NCI-H187 treated with DMSO at 0.1 percent for 48 hours (cell line): ENCODE data around the gene PDE4B.
"Not testable (repeated sequence)": the region's sequence is repeated elsewhere in the genome, so short reads cannot be mapped to it uniquely, and the experiment has no call there.

Experiments
- DNase-seq: peaks from one replicate; lab custom pipeline; 2025; lab: John Stamatoyannopoulos, UW

The PDE4B gene

DNA sequence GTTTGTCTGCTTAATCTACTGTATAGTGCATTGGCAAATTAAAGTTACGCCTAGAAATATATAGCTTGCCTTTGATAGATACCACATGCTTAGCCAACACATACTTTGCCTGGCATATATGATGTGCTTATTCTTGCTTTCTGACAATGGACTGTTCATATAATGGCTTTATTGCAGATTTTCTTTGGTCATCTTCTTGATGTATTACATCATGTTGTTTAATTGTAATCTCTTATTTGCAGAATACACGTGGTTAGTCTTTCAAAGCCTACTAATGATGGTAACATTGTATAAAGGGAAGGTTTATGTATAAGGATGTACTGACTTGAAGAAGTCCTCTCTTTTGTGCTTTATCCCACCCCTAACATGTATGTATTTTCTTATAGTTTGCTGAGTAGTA, 201.5 kb downstream of the PDE4B start:
- no peak for DNase-seq

DNA sequence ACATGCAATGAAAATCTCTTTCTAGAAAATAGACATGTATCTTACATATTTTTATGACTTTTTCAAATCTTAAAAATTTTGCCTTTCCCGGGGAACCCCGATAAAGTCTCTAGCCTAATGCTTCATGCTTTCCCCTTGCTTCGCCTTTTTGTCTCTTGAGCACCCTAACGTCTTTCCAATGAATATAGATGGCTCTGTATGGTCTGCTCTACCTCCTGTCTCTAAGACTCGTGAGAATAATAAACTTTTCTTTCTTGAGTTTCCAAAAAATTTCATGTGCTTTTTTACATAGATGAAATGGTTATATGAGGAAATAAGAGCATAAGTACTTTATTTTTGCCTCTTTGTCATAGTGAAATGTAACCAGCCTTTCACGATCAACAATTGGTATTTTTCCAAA, 202.6 kb downstream of the PDE4B start:
- no peak for DNase-seq

DNA sequence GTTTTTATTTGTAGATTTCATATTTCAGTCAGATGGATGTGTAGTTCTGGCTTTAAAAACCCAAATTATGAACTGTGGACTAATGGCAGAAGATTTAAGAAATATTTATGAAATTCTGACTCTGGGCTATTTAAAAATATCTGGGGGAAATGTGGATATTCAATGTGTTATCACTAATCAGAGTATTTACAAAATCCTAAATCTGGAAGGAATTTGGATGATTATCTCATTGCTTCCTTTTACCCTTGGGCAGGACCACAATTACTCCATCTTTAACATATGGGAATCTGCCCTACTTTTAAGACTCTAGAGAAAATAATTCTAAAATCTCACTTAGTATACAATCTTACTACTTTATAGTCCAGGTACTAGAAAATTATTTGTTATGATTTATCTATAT, 203.2 kb downstream of the PDE4B start:
- no peak for DNase-seq

DNA sequence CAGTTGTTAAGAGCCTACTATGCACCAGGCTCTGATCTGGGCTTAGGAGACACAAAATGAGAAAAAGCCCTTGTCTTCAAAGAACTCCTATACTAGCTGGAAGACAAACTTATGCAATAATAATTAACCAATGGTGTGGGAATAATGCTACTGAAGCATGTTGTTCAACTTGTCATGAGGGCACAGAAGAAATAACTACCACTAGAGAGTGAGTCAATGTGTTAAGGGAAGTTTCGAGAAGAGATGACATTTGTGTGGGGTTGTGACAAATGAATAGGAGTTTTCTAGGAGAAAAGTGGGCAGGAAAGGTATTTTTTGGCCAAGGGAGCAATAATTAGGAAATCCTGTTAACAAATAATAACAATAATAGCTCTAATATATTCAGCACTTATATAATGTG, 205.0 kb downstream of the PDE4B start:
- no peak for DNase-seq

DNA sequence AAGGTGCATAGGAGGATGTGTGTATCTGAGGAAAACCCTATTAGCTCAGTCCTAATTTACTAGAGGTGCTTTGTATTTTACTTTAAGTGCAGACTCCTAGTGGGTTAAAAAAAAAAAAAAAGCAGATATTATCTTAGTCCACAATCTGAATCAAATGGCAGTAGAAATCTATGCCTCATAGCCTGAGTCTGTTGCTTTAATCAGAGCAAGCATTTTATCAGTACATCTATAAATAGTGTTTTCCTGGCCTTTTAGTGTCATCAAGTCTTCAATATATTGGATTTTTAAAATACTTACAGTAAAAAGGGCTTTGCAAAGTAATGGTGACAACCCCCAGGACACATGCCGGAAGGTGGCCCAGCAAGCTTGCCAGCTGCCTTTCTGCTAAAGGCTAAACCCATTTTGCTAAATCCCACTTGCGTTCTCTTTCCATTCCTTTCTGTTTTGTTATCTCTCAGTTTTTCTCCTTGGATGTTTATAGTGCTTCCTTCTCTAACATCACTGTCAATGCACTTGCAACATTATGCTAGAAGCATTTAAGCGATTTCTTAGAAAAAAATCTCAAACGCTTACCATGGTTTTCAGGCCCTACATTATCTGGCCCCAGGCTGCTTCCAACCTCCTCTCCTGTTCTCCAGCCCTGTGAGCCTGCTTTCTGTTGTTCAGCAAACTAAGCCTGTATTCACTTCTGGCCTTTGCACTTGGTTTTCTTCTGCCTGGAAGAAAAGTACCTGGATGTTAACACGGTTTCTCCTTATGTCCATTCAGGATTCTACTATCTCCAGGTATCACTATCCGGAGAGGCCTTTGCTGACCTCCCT, 206.3 kb downstream of the PDE4B start:
- DNase-seq: no peak

DNA sequence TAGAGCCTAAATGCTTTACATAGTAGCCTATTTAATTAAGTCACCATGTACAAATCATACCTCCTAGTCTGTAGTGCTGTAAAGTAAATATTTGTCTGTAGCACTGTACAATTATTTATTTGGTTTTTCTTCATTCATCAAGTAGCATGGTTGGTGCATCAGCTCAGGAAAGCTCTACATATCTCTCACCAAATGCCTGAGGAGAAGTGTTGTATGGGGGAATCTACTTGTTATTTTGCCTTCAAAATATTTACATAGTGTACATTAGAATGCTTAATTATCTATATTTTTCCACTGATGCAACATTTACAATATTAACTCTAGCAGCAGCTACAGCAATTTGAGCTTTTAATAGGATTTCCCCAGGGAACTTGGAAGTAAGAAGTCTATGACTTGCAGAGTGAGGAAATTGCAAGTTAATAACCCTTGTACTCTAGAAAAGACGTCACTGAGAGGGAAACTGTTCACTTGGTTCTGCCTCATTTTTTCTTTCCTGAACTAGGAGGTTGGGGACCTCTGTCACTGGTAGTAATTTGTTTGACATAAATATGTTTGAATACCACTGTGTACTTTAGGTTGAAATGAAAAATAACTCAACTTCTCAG, 207.4 kb downstream of the PDE4B start:
- no peak for DNase-seq

DNA sequence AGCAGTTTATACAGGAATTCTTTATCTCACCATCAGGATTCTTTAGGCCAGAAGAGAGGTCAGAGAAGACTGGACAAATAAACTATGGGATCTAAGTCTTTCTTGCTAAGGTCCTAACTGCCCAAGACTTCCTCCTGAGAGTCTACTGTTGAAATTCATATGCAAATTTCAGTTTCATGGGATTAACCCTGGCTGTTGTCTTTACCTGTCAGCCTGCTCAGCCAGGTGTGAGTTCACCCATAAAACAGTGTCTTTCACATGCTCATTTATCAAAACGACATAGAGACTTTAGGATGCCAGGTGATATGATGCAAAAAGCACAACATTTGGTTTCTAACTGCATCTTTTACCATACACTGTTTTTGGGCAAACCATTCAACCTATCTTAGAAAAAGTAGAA, 211.0 kb downstream of the PDE4B start:
- DNase-seq: no peak

DNA sequence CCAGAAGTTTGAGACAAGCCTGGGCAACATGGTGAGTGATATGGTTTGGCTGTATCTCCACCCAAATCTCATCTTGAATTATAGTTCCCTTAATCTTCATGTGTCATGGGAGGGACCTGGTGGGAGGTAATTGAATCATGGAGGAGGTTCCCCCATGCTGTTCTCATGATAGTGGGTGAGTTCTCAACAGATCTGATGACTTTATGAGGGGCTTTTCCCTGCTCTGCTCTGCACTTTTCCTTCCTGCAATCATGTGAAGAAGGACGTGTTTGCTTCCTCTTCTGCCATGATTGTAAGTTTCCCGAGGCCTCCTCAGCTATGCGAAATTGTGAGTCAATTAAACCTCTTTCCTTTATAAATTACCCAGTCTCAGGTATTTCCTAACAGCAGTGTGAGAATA, 213.8 kb downstream of the PDE4B start:
- not testable (repeated sequence) for DNase-seq

DNA sequence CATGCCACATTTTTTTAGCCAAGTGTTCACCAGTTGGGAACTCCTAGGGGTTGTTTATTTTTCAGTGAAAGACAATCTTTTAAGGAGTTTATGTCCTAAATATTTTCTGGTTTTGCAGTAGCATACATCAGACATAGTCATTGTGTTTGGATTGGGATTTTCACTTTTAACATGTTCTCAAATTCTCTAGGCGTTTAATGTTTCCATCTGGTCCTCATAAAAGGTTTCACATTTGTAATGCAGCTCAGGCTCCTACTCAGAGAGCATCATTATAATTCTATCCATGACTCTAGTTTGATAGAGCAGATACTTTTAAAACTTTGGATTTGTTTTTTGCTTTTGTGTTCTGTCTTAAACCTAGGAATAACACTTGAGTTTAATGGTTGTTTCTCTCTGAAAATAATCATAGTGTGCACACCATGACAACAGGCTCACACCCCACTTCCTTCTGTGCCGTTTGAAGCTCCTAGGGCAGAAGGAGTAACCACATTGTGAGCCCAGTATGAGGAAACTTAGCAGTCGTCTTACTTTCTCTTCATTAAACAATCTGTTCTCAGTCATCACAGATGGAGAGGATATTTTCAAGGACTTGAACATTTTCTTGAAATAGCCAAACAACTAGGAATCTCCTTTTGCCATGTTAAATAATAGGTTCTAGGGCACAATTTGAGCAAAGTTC, 219.6 kb downstream of the PDE4B start:
- no peak for DNase-seq

DNA sequence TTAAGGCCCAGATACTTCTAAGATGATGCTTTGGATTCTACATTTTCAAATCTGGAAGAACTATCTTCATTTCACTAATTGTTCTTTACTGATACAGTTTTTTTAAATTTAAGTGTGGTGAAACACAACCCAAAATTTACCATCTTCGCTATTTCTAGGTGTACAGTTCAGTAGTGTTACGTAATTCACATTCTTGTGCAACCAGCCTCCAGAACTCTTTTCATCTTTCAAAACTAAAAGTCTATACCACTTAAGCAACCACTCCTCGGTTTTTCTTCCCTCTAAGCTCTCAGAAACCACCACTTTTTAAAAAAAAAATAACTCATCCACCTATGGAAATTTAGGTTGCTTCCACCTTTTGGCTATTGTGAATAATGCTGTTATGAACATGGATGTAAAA, 220.7 kb downstream of the PDE4B start:
- DNase-seq: no peak

DNA sequence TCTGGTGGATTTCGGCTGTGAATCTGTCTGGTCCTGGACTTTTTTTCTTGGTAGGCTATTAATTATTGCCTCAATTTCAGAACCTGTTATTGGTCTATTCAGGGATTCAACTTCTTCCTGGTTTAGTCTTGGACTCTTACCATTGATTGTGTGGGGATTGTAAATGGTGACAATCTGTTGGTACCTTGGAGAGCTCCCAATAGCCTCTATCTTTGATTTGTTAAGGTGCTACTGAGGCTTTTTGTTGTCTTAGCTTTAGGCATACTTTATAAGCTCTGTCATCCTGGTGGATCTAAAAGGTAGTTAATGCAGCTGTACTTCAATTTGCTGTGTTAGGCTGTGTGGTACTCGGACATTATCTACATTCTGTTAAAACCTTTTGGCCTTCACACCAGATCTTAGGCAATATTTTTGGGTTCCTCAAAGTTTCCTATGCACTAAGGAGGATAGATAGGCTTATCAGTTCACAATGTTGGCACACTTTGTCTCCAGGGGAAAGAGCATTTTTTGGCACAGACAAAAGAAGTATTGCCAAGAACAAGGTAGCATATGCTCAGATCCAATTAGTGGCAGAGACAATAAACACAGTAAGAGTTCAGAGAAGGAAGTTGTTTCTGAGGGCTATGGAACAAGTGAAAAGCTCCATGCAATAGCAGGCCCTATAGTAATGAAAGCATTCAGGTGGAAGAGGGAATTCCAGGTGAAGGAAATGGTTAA, 230.4 kb downstream of the PDE4B start:
- DNase-seq: no peak

DNA sequence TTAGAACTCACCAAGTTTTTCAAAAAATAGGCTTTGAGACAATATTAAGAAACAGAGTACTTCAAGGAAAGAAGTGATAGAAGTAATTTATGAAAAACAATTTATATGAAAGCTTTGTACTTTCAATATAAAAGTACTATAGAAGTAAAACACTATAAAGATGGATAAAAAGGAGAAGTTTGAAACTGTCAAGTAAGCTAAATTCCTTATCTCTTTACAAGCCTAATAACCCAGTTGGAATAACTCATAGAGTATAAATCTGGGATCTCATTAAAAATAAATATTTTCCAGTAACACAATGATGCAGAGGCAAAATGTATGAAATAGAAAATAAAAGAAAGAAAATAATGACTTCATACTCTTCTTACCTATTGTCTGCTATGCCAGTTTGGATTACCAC, 232.5 kb downstream of the PDE4B start:
- DNase-seq: no peak

DNA sequence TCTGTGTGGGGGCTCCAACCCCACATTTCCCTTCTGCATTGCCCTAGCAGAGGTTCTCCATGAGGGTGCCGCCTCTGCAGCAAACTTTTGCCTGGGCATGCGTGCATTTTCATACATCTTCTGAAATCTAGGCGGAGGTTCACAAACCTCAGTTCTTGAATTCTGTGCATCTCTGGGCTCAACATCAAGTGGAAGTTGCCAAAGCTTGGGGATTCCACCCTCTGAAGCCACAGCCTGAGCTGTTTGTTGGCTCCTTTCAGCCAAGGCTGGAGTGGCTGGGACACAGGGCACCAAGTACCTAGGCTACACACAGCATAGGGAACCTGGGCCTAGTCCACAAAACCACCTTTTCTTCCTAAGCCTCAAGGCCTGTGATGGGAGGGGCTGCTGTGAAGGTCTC, 235.3 kb downstream of the PDE4B start:
- no peak for DNase-seq

DNA sequence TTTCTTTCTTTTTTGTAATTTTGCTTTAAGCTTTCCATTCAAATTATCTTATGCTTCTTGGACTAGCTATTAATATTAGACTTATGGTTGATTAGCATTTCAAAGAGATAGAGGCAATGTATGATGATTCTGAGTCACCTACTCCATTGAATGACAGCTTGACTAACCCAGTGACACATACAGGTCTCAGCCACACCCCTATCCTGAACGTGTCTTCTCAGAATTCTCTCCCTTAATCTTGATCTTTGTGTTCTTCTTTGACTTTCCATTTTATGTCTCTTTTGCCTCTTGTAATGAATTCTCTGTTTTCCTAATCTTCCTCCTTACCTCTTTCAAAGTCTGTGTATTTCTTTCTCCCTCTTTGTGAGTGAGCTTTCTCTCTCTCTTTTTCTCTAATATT, 241.1 kb downstream of the PDE4B start:
- no peak for DNase-seq

DNA sequence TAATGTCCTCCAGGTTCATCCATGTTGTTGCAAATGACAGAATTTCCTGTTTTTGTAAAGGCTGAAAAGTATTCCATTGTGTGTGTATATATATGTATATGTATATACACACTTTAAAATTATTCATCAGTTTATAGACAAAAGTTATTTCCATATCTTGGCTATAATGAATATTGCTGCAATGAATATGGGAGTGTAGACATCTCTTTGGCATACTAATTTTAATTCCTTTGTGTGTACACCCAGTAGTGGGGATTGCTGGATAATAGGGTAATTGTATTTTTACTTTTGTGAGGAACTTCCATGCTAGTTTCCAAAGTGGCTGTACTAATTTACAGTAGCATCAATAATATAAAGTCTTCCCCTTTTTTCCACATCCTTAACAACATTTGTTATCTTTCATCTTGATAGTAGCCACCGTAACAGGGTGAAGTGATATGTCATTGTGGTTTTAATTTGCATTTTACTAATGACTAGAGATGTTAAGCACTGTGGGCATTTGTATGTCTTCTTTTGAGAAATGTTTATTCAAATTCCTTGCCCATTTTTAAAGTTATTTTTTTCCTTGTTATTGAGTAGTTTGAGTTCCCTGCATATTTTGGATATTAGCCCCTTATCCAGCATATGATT, 243.0 kb downstream of the PDE4B start:
- no peak for DNase-seq

DNA sequence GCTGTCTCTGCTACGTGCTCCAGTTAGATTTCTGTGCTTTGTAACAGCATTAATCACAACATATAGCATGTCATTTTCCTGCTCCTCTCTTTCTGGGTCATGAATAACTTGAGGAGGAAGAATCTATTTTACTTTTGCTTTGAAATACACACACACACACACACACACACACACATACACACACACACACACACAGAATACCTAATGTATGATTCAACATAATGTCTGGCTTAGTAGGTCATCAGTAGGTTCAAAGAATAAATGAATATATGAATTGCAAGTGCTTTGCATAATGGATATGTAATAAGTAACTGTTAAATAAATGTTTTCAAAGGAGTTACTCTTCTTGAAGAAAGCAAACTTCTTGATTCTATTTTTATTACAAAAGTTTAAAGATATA, 249.0 kb downstream of the PDE4B start:
- no peak for DNase-seq

DNA sequence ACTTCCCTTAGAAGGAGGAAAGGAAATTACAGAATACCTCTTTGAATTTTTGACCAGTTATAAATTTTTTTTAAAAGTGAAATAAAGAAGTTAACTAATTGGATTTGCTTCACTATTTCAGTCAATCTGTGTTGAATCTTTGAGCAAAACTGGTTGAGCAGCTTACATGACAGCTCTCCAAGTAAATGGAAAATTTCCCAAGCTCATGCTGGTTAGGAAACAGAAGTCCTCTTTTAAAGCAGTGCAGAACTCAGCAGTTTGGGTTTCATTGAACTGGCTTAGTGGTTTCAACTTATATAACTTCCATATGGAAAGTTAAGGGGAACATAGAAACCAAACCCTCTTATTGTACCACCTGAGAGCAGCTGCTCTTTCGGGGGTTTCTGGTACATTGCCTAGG, 250.5 kb downstream of the PDE4B start:
- DNase-seq: no peak

DNA sequence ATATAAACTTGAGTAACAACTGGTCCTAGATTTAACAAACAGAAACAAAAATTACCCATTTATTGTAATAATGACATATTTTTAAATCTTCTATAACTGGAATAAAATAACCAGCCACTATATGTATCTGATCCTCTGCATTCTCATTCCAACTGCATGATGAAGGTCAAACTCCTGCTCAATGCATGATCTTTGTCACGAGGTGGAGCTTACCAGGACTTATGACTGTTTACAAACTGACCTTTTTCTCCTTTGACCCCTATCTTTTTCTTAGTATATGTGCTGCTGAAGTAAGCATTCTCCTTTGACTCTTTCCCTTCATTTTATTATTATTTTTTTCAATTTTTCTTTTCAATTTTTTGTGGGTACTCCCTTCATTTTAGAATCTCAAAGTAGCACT, 252.2 kb downstream of the PDE4B start:
- no peak for DNase-seq

DNA sequence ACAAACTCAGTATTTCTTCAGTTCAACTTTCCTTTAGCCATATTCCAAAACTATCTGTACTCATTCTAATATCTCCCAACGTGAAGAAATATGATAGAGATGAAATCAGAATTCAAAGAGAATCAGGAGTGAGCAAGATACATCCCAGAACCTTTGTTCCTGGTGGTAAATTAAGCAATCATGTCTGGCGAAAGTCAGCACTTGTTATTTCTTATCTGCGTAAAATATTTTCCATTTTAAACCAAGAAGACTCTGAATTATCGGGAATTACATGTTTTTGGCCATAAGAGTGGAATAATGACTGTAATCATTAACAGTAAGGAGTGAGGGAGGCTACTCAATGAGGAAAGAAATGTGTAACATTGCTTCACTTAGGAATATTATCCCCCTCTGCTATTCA, 253.7 kb downstream of the PDE4B start:
- no peak for DNase-seq

DNA sequence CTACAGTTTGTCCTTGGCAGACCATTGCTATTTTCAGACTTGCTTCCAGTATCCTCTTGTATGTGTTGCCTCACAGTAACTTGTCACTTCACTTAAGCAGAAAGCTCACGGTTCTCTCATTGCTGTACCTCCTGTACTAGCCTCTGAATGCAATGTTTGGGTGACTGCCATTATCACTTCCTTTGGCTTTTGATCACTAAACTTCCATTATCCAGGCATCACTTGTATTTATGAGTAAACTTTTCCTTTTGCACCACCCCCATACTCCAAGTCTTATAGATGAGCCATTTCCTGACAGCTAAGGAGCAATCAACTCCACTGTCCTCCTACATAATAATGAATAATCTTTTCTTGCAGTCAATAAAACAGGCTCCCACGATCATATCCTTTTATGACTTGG, 255.3 kb downstream of the PDE4B start:
- DNase-seq: no peak

DNA sequence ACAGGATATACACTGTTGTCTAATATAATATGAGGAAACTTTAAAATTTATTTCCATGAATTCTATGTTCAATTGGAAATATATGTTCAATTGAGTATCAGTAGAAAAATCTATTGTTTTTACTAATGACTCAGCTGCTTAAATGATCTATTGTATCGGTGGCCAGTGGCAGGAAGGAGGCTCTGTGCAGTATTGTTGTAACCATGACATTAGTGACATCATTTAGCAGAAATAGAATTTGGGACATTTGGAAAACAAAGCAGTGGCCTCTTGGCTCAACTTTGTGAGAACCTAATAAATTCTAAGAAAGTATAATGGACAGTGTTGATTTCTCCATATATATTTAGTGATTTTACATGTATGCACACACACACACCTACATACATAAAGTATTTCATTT, 257.4 kb downstream of the PDE4B start:
- DNase-seq: no peak

DNA sequence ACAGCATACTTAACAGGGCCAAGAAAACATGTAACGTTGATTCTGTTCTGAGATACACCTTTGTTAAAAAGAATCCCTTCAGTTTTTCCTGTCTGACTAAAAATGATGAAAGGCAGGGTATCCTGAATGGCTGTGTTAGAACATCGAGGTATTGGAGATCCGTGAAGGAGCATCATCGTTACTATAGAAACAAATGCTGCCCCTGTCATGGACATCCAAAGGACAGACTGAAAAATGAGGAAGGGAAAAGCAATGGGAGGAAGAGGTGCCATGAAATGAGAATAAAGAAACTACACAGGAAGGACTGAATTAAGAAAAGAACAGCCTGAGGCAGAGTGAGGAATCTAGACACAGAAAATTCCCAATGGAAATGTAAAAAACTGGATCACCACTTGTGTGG, 257.9 kb downstream of the PDE4B start:
- no peak for DNase-seq
